GM19468 (cell line): ENCODE measurements around the gene LRRC43.
"Not testable (repeated sequence)": the region's sequence is repeated elsewhere in the genome, so short reads cannot be mapped to it uniquely, and the experiment has no call there.

Source experiments
- ATAC-seq: cut with Tn5 transposase; IDR thresholded peaks from one replicate; pipeline ENCODE4 v1.9.1; 2021; ENCODE audit warnings: mild to moderate bottlenecking, moderate library complexity, moderate number of reproducible peaks; ENCODE audit not compliant: unreplicated experiment; ENCODE audit errors: extremely low read depth

Gene LRRC43

DNA sequence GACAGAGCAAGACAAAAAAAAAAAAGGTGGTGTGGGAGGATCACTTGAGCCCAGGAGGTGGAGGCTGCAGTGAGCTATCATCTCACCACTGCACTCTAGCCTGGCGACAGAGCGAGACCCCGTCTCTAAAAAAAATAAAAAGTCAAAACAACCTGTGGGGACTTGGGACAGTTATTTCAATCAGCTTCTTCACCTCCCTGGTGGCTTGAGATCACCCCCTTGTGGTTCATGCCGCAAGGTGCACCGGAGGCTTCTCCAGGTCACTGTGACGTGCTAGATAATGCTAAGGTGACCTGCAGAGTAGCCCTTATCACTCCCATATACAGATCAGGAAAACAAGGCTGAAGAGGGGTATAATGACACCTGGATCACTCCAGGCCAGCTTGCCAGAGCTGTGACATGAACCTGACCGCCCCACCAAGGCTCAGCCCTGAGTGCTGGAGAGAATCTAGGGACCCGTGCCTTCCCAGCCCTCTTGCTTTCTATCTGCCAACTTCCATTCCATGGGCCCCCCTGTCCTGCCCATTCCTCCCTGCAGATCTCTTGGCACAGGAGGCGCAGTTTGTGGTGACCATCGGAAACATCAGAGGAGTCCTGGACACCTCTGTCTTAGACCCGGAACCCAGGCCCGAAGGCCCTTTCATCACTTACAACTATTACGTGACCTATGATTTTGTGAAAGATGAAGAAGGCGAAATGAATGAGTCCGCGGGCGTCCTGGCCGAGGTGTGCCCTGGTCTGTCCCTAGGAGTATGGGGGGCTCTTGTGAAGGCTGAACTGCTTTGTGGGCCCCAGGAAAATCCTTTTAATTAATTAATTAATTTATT is 8.1 kb downstream of the LRRC43 start:
- no peak for ATAC-seq

- no peak for ATAC-seq
Measured at GRCh38 chr12:122192441-122192840, 9.5 kb downstream of the LRRC43 start.

GRCh38 chr12:122194804-122195203 is 11.9 kb downstream of the LRRC43 start:
- no peak for ATAC-seq

DNA sequence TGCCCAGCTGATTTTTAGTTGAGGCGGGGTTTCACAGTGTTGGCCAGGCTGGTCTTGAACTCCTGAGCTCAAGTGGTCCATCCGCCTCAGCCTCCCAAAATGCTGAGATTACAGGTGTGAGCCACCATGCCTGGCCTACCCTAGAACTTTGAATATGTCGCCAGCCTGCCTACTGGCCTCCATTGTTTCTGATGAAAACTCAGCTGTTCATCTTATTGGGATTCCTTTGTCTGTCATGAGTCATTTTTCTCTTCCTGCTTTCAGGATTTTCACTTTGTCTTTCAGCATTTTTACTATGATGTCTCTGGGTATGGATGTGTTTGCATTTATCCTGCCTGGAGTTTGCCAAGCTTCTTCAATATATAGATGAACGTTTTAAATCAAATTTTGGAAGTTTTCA is 12.5 kb downstream of the LRRC43 start:
- ATAC-seq = no peak

GRCh38 chr12:122197612-122197966 is 14.7 kb downstream of the LRRC43 start:
- ATAC-seq = no peak

DNA sequence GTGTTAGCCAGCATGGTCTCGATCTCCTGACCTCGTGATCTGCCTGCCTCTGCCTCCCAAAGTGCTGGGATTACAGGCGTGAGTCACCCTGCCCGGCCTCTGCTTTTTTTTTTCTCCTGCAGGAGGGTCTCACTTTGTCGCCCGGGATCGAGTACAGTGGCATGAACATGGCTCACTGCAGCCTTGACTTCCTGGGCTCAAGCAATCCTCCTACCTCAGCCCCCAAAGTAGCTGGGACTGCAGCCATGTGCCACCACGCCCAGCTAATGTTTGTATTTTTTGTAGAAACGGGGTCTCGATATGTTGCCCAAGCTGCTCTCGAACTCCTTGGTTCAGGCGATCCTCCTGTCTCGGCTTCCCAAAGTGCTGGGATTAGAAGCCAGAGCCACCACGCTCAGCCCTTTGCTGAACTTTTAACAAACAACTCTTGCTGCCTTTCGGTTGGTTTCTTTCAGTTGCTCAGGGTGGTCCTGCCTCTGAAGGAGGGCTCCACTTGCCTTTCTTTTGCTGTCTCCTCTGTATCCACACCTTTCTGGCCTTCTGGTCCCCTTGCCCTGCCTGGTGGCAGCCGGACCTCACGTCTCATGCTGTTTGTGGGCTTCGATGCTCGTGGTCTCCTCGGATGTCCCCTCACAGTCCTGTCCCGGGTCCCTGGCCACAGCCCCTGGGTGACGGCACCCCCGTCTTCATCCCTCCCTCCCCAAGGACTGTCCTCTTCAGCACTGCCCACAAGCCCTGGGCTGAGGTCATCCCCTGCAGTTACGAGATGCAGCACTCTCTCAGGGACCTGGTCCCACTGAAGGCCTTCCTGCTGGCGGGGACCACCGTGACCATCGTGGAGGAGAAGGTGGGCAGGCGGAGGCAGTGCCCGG is 16.8 kb downstream of the LRRC43 start:
- ATAC-seq = no peak

- no peak for ATAC-seq
Measured at GRCh38 chr12:122200541-122201175, 17.7 kb downstream of the LRRC43 start.

DNA sequence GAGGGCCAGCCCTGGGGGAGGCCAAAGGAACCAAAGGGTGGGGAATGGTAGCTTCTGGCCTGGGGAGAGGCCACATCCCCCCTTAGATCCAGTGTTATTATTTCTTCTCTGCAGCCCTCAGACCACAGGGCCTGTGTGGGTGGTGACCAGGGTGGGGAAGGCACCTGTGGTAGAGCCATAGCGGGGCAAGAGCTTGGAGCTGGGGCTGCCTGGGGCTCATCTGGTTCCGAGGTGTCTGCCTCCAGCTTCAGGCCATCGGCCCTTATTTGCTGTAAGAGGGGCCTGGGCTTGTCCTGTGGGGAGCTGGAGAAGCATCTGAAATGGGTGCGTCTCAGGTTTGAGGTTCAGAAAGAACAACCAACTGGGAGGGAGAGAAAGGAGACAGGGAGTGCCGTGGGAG is 18.5 kb downstream of the LRRC43 start:
- no peak for ATAC-seq

DNA sequence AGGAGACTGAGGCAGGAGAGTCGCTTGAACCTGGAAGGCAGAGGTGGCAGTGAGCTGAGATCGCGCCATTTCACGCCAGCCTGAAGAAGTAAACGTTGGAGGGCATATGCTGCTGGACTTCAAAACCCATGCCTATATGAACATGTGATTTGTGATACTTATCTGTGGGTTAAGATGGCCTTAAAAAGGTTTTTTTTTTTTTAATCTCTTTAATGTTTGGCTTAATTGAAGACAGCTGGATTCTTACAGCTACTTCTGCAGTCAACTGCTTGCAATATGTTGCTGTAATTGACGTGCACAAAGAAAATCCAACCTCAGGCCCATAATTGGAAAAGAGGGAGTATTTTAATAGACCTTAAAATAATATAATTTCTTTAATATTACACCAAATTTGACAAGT is 19.1 kb downstream of the LRRC43 start:
- ATAC-seq = no peak

DNA sequence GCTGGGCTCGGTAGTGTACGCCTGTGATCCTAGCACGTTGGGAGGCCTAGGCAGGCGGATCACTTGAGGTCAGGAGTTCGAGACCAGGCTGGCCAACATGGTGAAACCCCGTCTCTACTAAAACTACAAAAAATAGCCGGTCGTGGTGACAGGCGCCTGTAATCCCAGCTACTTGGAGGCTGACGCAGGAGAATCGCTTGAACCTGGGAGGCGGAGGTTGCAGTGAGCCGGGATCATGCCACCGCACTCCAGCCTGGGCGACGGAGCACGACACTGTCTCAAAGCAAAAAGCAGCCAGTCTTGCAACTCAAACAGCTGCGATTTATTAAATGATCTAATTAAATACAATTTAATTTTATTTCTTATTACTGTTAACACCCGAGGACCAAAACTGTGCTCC is 19.9 kb downstream of the LRRC43 start:
- ATAC-seq = not testable (repeated sequence)

DNA sequence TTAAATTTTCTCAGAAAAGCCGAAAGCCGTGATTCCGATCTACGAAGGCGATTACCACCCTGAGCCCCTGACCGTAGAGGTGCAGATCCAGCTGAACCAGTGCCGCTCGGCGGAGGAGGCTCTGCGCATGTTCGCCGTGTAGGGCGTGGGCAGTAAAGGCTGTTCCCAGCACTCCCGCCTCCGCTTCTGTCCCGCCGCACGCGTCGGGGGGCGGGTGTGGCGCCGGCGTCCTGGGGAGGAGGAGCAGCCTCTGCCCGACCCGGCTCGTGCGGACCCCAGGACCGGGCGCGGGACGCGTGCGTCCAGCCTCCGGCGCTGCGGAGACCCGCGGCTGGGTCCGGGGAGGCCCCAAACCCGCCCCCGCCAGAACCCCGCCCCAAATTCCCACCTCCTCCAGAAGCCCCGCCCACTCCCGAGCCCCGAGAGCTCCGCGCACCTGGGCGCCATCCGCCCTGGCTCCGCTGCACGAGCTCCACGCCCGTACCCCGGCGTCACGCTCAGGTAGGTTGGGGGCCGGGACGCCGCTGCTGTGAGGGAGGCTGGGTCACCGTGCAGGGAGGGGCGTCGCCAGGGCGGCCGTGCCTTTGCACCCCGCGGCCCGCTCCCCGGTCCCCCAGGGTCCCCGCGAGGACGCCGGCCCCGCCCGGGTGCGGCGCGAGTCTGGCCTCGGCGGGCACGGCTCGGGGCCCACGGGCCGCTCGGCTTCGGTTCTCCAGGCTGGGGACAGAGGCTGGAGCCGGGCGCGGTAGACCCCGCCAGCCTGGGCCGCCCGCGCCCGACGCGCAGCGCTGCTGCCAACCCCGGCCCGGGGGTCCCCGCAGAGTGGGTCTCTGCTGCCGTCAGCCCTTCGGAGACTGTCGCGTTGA is 20.6 kb downstream of the LRRC43 start, which contains the start of gene B3GNT4:
TSS of gene B3GNT4 (plus strand) at position 409 of the 866 bp plus-strand sequence. CDS start 910 bp downstream, outside the sequence.
- no peak for ATAC-seq

DNA sequence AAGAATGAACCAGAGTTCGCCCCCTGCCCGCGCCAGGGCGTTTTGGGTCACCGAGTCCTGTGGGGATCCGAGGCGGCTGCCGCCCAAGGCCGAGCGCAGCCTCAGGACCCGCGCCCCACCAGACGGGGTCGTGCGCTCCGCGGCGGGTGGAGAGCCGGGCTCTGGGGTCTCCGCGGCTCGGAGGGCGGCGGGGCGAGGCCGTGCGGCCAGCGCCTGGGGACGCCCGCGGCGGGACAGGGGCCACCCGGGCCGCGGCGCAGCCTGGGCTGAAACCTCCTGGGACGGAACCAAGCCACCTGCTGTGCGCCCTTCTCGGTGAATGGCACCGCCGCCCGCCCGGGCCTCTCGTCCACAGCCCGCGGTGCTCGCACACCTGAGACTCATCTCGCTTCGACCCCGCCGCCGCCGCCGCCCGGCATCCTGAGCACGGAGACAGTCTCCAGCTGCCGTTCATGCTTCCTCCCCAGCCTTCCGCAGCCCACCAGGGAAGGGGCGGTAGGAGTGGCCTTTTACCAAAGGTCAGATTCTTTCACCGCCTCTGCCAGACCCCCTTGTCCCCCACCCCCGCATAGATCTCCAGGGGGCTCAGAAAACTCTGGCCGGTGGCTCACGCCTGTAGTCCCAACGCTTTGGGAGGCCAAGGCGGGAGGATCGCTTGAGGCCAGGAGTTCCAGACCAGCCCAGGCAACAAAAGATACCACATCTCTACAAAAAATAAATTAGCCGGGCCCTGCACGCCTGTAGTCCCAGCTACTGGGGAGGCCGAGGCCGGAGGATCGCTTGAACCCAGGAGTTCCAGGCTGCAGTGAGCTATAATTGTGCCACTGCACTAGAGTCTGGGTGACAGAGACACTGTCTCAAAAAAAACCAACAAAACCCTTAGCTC is 21.5 kb downstream of the LRRC43 start:
- no peak for ATAC-seq

DNA sequence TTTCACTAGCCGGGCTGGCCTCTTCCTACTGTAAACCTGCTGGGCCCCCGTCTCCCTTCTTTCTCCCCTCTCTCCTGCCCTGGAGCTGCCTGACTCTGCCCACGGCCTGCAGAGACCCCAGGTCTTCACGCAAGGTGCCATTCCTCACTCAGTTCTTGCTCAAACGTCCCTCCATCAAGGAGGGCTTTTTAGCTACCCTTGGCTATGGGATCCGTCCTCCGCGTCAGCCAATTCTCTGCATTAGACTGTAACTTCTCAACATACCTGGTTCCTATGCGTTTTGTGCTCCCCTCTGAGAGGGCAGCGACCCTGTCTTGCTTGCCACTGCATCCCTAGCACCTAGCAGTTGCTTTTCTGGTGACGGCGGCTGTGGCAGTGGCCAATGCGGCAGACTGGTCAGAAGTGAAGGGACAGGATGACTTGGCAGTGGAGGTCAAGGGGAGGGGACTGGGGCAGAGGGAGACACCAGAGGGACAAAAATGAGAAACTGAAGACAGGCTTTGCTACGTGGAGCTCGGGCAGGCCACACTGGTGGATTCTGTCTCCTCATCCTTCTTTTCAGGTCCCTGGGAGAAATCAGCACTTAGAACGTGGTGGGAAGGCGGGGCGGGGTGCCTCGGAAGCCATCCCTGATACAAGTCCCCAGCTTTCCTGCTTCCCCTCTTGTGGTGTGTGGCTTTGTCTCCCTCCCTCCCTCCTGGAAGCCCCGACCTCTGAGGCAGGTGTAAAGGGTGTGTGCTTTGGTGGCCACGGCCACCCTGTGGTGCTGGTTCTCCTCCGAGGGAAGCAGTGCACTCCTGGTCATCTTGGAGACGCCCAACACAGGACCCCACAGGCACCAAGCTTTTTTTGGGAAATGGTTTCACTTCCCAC is 22.4 kb downstream of the LRRC43 start:
- no peak for ATAC-seq

GRCh38 chr12:122206111-122206881 is 23.4 kb downstream of the LRRC43 start:
- ATAC-seq = no peak

DNA sequence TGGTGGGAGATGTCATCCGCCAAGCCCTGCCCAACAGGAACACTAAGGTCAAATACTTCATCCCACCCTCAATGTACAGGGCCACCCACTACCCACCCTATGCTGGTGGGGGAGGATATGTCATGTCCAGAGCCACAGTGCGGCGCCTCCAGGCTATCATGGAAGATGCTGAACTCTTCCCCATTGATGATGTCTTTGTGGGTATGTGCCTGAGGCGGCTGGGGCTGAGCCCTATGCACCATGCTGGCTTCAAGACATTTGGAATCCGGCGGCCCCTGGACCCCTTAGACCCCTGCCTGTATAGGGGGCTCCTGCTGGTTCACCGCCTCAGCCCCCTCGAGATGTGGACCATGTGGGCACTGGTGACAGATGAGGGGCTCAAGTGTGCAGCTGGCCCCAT is 24.1 kb downstream of the LRRC43 start:
- no peak for ATAC-seq

GRCh38 chr12:122207391-122207790 is 24.5 kb downstream of the LRRC43 start:
- ATAC-seq = no peak

GRCh38 chr12:122208073-122208820 is 25.3 kb downstream of the LRRC43 start:
- ATAC-seq = no peak
